ENCODE measurements around the gene VPS8. TPM values are rescaled to one million over a fixed set of nuclear protein-coding genes. Genes with fewer than 3 reads are reported as not detected.

The VPS8 gene
- total RNA-seq, 1 donor from 2014 or later = 75.6 TPM

GRCh38 chr3:185056908-185057307 lies 244.9 kb downstream of the VPS8 start:
- DNase-seq (ENCODE audit: low spot score) = no peak

GRCh38 chr3:185057829-185058228 lies 245.9 kb downstream of the VPS8 start:
- no peak for DNase-seq (ENCODE audit: low spot score)

GRCh38 chr3:185058796-185059195 lies 246.8 kb downstream of the VPS8 start:
- no peak for DNase-seq (ENCODE audit: low spot score)

- DNase-seq (ENCODE audit: low spot score) = no peak
Observed at GRCh38 chr3:185059766-185060165, 247.8 kb downstream of the VPS8 start.

DNA sequence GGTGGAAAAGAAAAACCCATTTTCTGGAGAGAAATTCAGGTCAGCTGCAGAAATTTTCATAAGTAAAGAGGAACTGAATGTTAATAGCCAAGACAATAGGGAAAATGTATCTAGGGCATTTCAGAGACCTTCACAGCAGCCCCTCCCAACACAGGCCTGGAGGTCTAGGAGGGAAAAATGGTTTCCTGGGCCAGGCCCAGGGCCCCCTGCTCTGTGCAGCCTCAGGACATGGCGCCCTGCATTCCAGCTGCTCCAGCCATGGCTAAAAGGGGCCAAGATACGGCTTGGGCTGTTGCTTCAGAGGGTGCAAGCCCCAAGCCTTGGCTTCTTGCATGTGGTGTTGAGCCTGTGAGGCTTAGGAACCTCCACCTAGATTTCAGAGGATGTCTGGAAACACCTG lies 248.7 kb downstream of the VPS8 start:
- no peak for DNase-seq (ENCODE audit: low spot score)

DNA sequence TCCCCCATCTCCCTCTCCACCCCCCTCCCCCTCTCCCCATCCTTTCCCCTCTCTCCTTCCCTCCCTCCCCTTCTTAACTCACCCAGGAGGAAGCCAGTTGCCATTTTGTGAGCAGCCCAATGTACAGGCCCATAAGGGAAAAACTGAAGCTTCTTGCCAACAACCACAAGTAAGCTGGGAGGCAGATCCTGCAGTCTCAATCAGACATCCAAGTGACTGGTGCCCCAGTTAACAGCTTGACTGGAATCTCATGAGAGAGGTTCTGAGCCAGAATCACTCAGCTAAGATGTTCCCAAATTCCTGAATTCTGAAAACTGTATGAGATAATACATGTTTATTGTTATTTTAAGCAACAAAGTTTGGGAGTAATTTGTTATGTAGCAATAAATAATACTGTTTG lies 250.2 kb downstream of the VPS8 start:
- DNase-seq (ENCODE audit: low spot score) = no peak

GRCh38 chr3:185063431-185063830 lies 251.5 kb downstream of the VPS8 start:
- no peak for DNase-seq (ENCODE audit: low spot score)

DNA sequence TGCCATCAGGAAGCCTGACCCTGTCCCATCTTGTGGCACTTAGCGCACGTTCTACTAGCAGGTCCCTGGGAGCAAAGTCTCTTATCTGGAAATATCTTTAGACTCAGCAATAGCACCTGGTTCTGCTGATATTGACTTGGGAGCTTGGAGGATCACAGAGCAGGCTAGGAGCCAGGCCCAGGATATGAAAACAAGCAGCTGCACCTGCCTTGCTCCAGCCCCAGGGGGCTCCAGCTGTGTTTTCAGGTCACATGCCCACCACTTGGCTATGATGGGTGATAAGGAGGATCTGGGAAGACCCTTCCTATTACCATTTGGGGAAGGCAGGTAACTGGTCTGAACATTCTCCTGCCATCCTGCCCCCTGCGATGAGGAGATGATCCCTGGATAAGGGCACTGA lies 253.1 kb downstream of the VPS8 start:
- no peak for DNase-seq (ENCODE audit: low spot score)

- no peak for DNase-seq (ENCODE audit: low spot score)
Observed at GRCh38 chr3:185066251-185066650, 254.3 kb downstream of the VPS8 start.

DNA sequence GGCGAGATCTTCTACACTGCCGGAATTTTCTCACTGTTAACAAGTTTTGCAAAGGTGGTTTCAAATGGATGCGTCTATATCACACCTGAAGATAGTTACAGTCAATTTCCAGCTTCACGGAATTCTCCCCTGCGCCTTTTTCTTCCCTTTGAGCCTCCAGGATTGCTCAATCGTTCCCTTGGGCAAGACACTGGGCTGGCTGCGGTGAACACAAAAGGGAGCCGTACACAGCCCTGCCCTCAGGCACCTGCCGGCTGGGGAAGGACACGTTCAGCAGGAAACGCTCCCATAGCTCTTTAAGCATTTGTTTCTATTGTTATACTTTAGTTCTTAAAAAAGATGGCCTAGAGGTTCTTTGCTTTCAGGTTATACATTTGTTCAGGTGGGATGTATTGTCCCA lies 255.2 kb downstream of the VPS8 start:
- no peak for DNase-seq (ENCODE audit: low spot score)

- DNase-seq (ENCODE audit: low spot score) = no peak
Observed at GRCh38 chr3:185069037-185070030, 257.4 kb downstream of the VPS8 start.

DNA sequence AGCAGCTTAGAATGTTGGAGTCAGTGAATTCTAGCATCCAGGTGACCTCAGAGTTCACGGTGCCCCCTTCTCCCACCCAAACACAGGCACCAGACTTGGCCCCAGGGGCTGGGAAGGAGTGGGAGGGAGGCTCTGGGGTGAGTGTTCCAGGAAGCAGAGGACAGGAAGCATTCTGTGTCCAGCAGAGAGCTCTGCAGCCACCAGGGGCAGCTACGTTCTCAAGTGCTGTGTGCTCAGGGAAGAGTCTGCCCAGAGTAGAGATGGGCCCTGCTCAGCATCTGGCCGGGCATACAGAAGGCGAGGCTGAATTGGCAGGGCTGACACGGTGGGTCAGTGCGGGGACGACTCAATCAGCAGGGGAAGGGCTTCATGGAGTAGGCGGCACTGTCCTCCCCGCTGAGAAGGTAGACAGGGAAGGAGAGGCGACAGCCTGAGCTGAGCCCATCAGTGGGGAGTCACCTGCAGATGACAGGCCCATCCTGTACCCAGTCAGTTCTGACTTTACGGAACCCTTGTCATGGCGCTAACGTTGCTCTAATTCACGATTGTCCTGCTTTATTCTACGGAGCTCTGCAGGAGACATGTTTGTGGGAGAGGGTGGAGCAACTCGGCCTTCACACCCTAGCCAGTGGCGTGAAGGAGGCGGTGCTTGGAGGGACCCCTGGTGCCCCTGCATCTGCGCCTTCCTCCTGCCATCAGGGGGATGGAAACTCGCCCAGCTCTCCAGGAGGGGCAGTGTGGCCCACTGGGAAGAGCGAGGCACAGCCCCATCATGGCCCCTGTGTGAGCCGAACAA lies 258.7 kb downstream of the VPS8 start:
- DNase-seq (ENCODE audit: low spot score) = peak; percentile 27

DNA sequence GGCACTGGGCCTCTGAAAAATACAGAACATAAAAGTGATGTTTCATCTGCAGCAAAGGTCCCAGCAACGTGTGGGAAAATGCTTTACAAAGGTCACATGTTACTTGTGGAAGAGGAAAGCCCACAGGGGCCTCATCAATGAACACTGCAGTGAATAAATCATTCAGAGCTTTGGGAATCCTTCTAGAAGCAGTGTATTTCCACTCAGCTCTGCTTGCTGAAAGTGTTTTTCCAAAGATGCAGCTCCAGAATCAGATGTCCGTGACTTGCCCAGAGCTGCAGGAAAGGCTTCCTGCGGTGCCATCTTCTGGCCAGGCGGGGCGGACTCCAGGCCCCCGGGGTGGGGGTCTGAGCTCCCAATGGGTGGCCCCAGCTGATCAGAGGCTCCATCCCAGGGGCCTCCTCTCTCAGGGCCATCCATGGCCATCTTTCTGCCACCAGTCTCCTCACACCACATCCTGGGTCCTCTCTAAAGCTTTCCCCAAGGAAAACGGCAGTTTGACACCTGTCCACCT lies 259.4 kb downstream of the VPS8 start:
- peak; percentile 11 for DNase-seq (ENCODE audit: low spot score)

DNA sequence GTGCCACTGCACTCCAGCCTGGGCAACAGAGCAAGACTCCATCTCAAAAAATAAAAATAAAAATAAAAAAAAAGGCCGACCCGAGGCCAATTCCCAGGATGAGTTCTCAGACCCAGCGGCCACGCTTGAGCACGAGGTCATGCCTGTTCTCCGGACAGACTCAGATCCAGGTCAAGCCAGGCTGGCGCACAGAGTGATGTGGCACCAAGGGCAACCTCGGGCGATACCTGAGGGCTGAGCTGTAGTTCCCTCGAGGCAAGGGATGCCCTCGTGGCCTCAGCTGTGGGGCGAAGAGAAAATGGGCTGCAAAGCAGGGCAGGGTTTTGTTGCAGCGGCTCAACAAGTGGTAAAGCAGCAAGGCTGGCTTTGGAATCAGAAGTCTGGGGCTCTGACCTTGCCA lies 263.6 kb downstream of the VPS8 start:
- no peak for DNase-seq (ENCODE audit: low spot score)

- no peak for DNase-seq (ENCODE audit: low spot score)
Observed at GRCh38 chr3:185076219-185076618, 264.3 kb downstream of the VPS8 start.

DNA sequence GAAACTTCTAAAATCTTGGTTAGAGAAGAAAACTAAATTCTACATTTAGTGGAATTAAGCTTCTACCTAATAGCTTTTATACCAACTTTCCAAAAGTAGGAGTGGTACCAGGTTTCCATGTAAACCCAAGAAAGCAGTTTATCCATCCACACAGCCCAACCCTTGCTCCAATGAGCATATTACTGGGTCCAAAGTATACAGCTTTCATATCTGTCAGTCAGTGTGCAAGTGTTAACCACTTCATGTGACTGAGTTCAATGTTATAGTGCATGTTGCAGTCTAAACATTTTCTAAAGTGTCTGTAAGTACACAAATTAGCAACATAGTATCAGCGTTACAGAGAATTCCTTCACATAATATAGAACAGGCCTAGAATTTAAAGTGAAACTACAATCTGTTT lies 267.7 kb downstream of the VPS8 start:
- no peak for DNase-seq (ENCODE audit: low spot score)

DNA sequence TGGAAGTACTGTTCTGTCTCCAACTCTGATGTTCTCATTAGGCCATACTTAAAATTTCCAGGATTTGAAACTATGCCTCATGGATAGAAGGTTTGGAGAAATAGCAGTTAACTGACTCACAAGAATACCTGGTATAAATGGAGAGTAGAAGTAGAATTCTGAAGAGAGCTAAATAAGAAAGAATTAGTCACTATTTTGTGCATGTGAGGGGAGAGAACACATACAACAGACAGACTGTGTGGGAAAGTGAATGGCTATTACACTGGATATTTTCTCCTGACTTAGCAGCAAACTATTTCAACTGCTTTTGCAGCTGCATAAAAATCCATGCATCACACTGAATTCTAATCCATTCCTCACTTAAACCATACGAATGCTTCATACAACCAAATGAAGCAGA lies 269.6 kb downstream of the VPS8 start:
- DNase-seq (ENCODE audit: low spot score) = no peak

GRCh38 chr3:185082149-185082548 lies 270.2 kb downstream of the VPS8 start:
- no peak for DNase-seq (ENCODE audit: low spot score)

- DNase-seq (ENCODE audit: low spot score) = no peak
Observed at GRCh38 chr3:185082829-185083228, 270.9 kb downstream of the VPS8 start.

- no peak for DNase-seq (ENCODE audit: low spot score)
Observed at GRCh38 chr3:185084402-185084801, 272.4 kb downstream of the VPS8 start.

- peak; percentile 56 for DNase-seq (ENCODE audit: low spot score)
Observed at GRCh38 chr3:185084901-185085300, 272.9 kb downstream of the VPS8 start.

DNA sequence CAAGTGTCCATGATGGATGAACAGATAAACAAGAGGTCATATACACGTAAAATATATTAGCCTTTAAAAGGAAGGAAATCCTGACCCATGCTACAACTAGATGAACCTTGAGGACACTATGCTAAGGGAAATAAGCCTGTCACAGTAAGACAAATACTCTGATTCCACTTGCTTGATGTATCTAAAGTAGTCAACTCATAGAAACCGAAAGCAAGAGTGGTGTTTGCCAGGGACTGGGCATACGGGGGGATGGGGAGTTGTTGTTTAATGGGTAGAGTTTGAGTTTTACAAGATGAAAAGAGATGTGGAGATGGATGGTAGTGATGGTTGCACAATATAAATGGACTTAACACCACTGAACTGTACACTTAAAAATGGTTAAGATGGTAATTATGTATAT lies 275.5 kb downstream of the VPS8 start:
- DNase-seq (ENCODE audit: low spot score) = no peak
